ENCODE measurements around the gene LGR6. TPM values are rescaled to one million over a fixed set of nuclear protein-coding genes. Genes with fewer than 3 reads are reported as not detected.

Gene LGR6
- total and polyA plus RNA-seq, 2 of the 8 experiments (the other 6 are each of a cell fraction or from before 2014, with no cell fraction given), result 0.50 to 1.0 TPM

DNA sequence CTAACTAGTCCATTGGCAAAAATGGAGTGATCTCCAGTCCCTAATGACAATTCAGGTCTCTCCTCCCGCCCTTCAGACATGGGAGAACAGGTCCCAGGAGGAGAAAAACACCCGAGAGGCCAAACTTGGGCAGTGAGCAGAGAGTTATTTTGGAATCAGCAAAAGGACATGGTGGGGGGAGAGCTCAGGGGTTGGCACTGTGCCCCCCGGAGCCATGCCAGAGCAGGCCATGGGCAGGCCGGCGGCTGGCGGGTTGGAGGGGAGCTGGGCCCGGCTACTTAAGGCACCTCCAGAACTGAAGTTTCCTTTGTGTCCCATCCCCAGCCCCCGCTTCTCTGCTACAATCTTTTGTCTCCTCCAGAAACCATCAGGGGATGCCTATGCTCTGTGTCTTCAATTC lies 7.1 kb downstream of the LGR6 start:
- Histone ChIP-seq H2BK120ac (replicated peaks; ENCODE audit: low read depth, low read length) (no peak overlapping the region), H2AK5ac (ENCODE audit: low read depth, low read length) (no peak overlapping the region), H4K91ac (replicated peaks; ENCODE audit: insufficient read length, low read length) (no peak overlapping the region), H3K4me3 (ENCODE audit: extremely low read depth in 1 of 4, insufficient read depth in 2 of 4, low read depth in 3 of 4, low read length in 4 of 4) (no peak overlapping the region), H4K5ac (ENCODE audit: insufficient read length, low read depth, low read length) (no peak overlapping the region), H4K8ac (ENCODE audit: extremely low read depth, insufficient read depth, low read length) (no peak overlapping the region), H3K23me2 (ENCODE audit: low read depth, low read length) (peaks cover 14% of the 10 kb centered on the region; the same call in 1 of the 2 replicates), H2BK15ac (ENCODE audit: low read length) (no peak overlapping the region), H2BK20ac (ENCODE audit: low read length) (no peak overlapping the region), H2AFZ (ENCODE audit: low read length) (no peak overlapping the region), H3K79me1 (ENCODE audit: low read depth, low read length) (no peaks in the 10 kb centered on the region), H3K56ac (replicated peaks; ENCODE audit: insufficient read length, low read depth, low read length) (no peak overlapping the region), H3K4ac (replicated peaks; ENCODE audit: insufficient read length, low read depth, low read length) (no peak overlapping the region), H3K79me2 (ENCODE audit: control insufficient read depth in 1 of 2, insufficient read depth in 2 of 2, low read length in 2 of 2) (no peaks in the 10 kb centered on the region), H4K20me1 (replicated peaks in 1 of 2; ENCODE audit: control insufficient read depth in 1 of 2, insufficient read depth in 2 of 2, low read length in 2 of 2) (peaks cover 0 to 3% of the 10 kb centered on the region in 2 experiments), H3K27me3 (replicated peaks in 1 of 4; ENCODE audit: control insufficient read depth in 3 of 4, extremely low read depth in 1 of 4, insufficient read depth in 3 of 4, low read length in 3 of 4) (peaks cover 0 to 4% (median 2%) of the 10 kb centered on the region in 4 experiments; a peak in 4 of 7 replicates), H3K27ac (ENCODE audit: low read depth, low read length) (no peak overlapping the region), H3K4me2 (ENCODE audit: insufficient read depth in 1 of 2, low read depth in 2 of 2, low read length in 2 of 2) (no peak overlapping the region), H3K9me3 (ENCODE audit: insufficient read depth in 2 of 2, low read depth in 1 of 2, low read length in 1 of 2) (no peaks in the 10 kb centered on the region), H2BK5ac (ENCODE audit: low read depth, low read length) (no peak overlapping the region), H3K9ac (replicated peaks in 1 of 4; ENCODE audit: extremely low read depth in 1 of 4, low read depth in 3 of 4, low read length in 3 of 4) (no peak overlapping the region), H3K14ac (ENCODE audit: insufficient read length) (no peak overlapping the region), H2BK12ac (ENCODE audit: low read depth, low read length) (no peak overlapping the region), H3K18ac (ENCODE audit: extremely low read depth, low read length) (no peak overlapping the region), H3K36me3 (ENCODE audit: control insufficient read depth in 2 of 4, insufficient read depth in 4 of 4, low read length in 3 of 4) (no peaks in the 10 kb centered on the region), H3K23ac (ENCODE audit: insufficient read length) (no peak overlapping the region), H3K4me1 (replicated peaks in 1 of 4; ENCODE audit: control insufficient read depth in 3 of 4, insufficient read depth in 4 of 4, low read length in 3 of 4) (no peaks in the 10 kb centered on the region)
- FAIRE-seq (no peak), DNase-seq (ENCODE audit: low read depth in 1 of 2, low spot score in 2 of 2) (no peak)
- CTCF ChIA-PET (ENCODE audit: partially characterized antibody), result interaction anchor here (1.0 to 3.7 kb wide), 15 partner anchors 8 to 479 kb away, joined by 3 to 30 read pairs (median 4); no protein-coding TSS in a partner anchor
- POLR2A ChIA-PET (ENCODE audit: partially characterized antibody), result no interaction called here
- 90% methylated on average over 8 of the region's 8 CpGs; no CpG with 5 or more reads in 1 of the 2 experiments for WGBS, 2 experiments (ENCODE audit: extremely low coverage in 1 of 2, insufficient coverage in 1 of 2, insufficient read length in 1 of 2, insufficient replicate concordance in 2 of 2, low coverage in 1 of 2, low lambda C conversion rate in 2 of 2, missing lambda C conversion rate in 1 of 2)
- TF ChIP-seq GABPA (IDR thresholded peaks at IDR 0.05; ENCODE audit: borderline replicate concordance, insufficient read depth, low read length) (no peak), BRCA1 (IDR thresholded peaks at IDR 0.05; ENCODE audit: low read depth, low read length) (no peak), SIX5 (IDR thresholded peaks at IDR 0.05; ENCODE audit: low read depth, low read length) (no peak), EZH2 (IDR thresholded peaks at IDR 0.05; ENCODE audit: low read depth, low read length, severe bottlenecking) (no peak), RFX5 (IDR thresholded peaks at IDR 0.05; ENCODE audit: borderline replicate concordance, low read depth, low read length) (no peak), CREB1 (IDR thresholded peaks at IDR 0.05) (no peak), SIN3A (conservative IDR thresholded peaks at IDR 0.05 in 1 of 2, IDR thresholded peaks at IDR 0.05 in 1 of 2; ENCODE audit: low read depth in 1 of 2, low read length in 2 of 2) (no peak), KDM5A (IDR thresholded peaks at IDR 0.05; ENCODE audit: low read length) (no peak), CEBPB (IDR thresholded peaks at IDR 0.05; ENCODE audit: low read depth, low read length) (no peak), RXRA (IDR thresholded peaks at IDR 0.05; ENCODE audit: insufficient read depth, low read depth, low read length) (no peak), SP1 (IDR thresholded peaks at IDR 0.05; ENCODE audit: low read depth, low read length) (no peak), TAF7 (optimal IDR thresholded peaks at IDR 0.05; ENCODE audit: borderline replicate concordance, low read depth, low read length) (no peak)
- TF ChIP-seq, protein P1, sequence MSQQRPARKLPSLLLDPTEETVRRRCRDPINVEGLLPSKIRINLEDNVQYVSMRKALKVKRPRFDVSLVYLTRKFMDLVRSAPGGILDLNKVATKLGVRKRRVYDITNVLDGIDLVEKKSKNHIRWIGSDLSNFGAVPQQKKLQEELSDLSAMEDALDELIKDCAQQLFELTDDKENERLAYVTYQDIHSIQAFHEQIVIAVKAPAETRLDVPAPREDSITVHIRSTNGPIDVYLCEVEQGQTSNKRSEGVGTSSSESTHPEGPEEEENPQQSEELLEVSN (IDR thresholded peaks at IDR 0.05), result no peak
